Measurements from ENCODE around the gene PACSIN2. TPM values are rescaled to one million over a fixed set of nuclear protein-coding genes. Genes with fewer than 3 reads are reported as not detected.
"Not testable (repeated sequence)": the region's sequence is repeated elsewhere in the genome, so short reads cannot be mapped to it uniquely, and the experiment has no call there.

The PACSIN2 gene
- total and polyA plus RNA-seq, 8 donors = 45.1 to 109 (median 95.4) TPM

DNA sequence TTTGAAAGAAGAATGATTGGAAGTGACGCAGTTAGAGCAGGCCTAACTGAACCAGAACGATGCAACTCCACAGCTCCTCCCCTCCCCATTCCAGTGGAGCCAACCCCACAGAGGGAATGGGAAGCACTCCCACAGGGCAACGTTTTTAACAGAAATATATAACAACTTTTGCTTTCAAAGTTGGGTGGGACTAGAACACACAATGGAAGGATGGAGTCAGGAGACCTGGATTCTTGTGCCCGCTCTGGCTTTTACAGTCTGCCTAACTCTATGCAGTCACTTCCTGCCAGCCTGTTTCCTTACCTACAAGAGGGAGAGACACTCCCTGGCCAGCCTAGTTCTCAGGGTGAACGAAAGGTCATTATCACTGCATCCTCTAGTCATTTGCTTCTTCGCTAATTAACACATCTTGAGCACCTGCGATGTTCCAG, 75.5 kb downstream of the PACSIN2 start:
- peaks cover 62 to 78% (median 68%) of the 10 kb centered on the region in 3 donors for H3K4me1 ChIP-seq
- H3K9me3 ChIP-seq = no peaks in the 10 kb centered on the region
- ATAC-seq (peak; percentile 8 to 40 (median 20)), DNase-seq (no peak), FAIRE-seq (no peak)
- WGBS, 2 donors = 39 to 42% methylated on average over 7 of the region's 7 CpGs
- no peaks in the 10 kb centered on the region for H3K36me3 ChIP-seq
- no peaks in the 10 kb centered on the region for H3K27me3 ChIP-seq
- TF ChIP-seq, protein P1, sequence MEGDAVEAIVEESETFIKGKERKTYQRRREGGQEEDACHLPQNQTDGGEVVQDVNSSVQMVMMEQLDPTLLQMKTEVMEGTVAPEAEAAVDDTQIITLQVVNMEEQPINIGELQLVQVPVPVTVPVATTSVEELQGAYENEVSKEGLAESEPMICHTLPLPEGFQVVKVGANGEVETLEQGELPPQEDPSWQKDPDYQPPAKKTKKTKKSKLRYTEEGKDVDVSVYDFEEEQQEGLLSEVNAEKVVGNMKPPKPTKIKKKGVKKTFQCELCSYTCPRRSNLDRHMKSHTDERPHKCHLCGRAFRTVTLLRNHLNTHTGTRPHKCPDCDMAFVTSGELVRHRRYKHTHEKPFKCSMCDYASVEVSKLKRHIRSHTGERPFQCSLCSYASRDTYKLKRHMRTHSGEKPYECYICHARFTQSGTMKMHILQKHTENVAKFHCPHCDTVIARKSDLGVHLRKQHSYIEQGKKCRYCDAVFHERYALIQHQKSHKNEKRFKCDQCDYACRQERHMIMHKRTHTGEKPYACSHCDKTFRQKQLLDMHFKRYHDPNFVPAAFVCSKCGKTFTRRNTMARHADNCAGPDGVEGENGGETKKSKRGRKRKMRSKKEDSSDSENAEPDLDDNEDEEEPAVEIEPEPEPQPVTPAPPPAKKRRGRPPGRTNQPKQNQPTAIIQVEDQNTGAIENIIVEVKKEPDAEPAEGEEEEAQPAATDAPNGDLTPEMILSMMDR (IDR thresholded peaks at IDR 0.05) = no peak
- peak overlapping the region; percentile 66 to 95 (median 85) for H3K27ac ChIP-seq
- intact Hi-C loops (cut with DNase I) = no loop called here
- H3K4me3 ChIP-seq = no peak overlapping the region

DNA sequence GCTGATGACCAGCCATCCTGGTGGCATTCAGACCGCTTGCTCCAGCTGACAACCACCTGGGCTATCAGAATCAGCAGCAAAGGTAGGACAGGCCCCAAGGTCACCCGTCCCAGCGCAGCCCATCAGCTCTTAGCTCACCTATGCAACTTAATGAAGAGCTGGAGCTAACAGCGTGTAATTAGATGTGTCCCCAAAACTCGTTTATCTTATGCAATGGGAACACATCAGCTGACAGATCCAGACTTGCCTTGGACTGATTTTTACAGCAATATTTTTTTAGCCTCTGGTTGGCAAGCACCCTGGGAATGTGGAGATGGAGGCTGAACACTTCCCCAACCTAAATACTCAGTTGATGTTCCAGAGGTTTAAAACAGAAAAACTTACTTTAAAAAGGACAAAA, 76.0 kb downstream of the PACSIN2 start:
- WGBS, 2 donors = 28 to 29% methylated on average over 5 of the region's 5 CpGs
- Histone ChIP-seq H3K9me3 (no peaks in the 10 kb centered on the region), H3K4me1 (peaks cover 63 to 78% (median 68%) of the 10 kb centered on the region in 3 donors), H3K27me3 (no peaks in the 10 kb centered on the region), H3K36me3 (no peaks in the 10 kb centered on the region), H3K4me3 (no peak overlapping the region), H3K27ac (peak overlapping the region; percentile 66 to 95 (median 85))
- intact Hi-C loops (cut with DNase I) = no loop called here
- ATAC-seq (peak; percentile 5 to 19 (median 14)), DNase-seq (peak in 1 of 6 donors; percentile 35), FAIRE-seq (no peak)
- TF ChIP-seq, protein P1 (IDR thresholded peaks at IDR 0.05) = no peak

DNA sequence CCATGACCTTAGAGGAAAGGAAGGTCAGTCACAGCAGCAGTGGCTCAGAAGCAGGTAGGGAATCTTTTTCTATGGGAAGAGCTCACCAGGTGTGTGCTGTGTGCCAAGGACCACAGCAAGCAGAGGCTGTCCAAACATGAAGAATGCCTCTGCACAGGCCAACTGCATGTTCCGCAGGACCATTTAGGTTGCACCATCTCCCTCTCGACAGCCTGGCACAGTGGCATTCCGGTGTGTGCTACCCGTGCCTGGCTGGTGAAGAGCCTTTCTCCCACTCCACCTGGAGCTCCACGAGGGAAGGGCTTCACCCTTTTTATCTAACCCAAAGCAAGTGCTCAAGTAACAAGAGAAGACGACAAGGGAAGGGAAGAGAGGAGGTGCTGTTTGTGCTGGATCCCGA, 76.5 kb downstream of the PACSIN2 start:
- H3K9me3 ChIP-seq = no peaks in the 10 kb centered on the region
- H3K4me3 ChIP-seq = no peak overlapping the region
- no peaks in the 10 kb centered on the region for H3K27me3 ChIP-seq
- WGBS, 2 donors = 27 to 35% methylated on average over 7 of the region's 7 CpGs
- peaks cover 67 to 81% (median 69%) of the 10 kb centered on the region in 3 donors for H3K4me1 ChIP-seq
- H3K36me3 ChIP-seq = no peaks in the 10 kb centered on the region
- peak in 1 of 4 donors; percentile 1 for ATAC-seq
- TF ChIP-seq, protein P1 (IDR thresholded peaks at IDR 0.05) = no peak
- peak overlapping the region; percentile 66 to 95 (median 85) for H3K27ac ChIP-seq
- FAIRE-seq = no peak
- peak in 1 of 6 donors; percentile 36 for DNase-seq
- intact Hi-C loops (cut with DNase I) = no loop called here

DNA sequence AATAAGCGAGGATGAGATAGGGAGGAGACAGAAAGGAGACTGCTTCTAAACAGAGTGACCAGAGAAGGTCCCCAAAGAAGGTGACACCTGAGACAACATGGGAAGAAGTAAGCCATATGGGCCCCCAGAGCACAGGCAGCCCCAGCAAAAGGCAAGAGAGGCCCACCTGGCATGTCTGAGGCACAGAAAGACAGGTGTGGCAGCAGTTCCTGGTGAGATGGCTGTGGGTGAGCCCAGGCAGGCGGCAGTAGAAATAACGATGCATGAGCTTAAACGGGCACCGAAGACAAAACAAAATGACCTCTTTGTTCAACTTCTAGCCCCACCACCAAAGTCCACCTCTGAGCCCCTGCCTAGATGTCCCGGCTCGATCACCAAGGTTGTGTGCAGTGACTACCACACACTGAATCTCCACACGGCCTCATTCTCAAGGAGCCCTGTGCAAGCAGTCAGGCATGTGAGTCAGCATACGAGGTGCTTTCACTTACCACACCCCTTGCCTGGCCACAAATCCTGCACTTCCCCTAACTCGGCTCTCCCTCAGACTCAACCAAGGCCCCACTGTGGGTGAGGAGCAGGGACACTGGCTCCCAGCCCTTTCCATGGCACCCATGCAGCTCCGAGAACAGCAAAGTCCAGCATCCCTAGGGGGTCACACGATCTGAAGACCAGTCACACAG, 77.6 kb downstream of the PACSIN2 start:
- TF ChIP-seq, protein P1 (IDR thresholded peaks at IDR 0.05) = no peak
- ATAC-seq = peak in 3 of 4 donors; percentile 23 to 49 (median 48)
- DNase-seq = peak in 2 of 6 donors; percentile 39 to 63
- Histone ChIP-seq H3K27ac (peak overlapping the region; percentile 66 to 95 (median 85)), H3K27me3 (no peaks in the 10 kb centered on the region), H3K4me3 (no peak overlapping the region), H3K4me1 (peaks cover 69 to 86% (median 80%) of the 10 kb centered on the region in 3 donors), H3K9me3 (no peaks in the 10 kb centered on the region), H3K36me3 (no peaks in the 10 kb centered on the region)
- no peak for FAIRE-seq
- intact Hi-C loops (cut with DNase I) = no loop called here
- WGBS, 2 donors = 59 to 62% methylated on average over 12 of the region's 12 CpGs

DNA sequence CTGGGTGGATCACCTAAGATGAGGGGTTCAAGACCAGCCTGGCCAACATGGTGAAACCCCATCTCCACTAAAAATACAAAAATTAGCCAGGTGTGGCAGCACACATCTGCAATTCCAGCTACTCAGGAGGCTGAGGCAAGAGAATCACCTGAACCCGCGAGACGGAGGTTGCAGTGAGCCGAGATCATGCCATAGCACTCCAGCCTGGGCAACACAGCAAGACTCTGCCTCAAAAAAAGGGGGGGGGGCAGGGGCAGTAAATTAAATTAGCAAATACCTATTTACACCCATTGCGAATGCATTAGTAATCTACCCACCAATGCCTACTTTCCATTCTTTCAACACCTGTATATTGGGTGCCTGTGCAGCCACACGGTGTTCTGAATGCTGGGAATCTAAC, 78.3 kb downstream of the PACSIN2 start:
- H3K36me3 ChIP-seq; intact Hi-C loops (cut with DNase I); H3K4me3 ChIP-seq; FAIRE-seq; H3K27me3 ChIP-seq; ATAC-seq; H3K9me3 ChIP-seq: not testable (repeated sequence)
- Histone ChIP-seq H3K4me1 (peaks cover 69 to 92% (median 85%) of the 10 kb centered on the region in 3 donors), H3K27ac (peak overlapping the region in 2 of 4 donors; percentile 76 to 95)
- WGBS, 2 donors = 96 to 100% methylated on average over 6 of the region's 6 CpGs
- peak in 1 of 6 donors; percentile 7 for DNase-seq

Measured in pancreas (tissue), 10 donors.